Right lobe of liver (tissue), 4 donors: ENCODE results near the gene NPHS1.

Source experiments
- CTCF ChIP-seq, 4 donors: fragments of 200-600 bp in 3 of 4; fragments of 450-650 bp in 1 of 4; IDR thresholded peaks; one replicate each; pipeline versions ENCODE4 v1.5.1 to v1.8.0; 2016 to 2022; ENCODE audit warnings: antibody characterized with exemption in 4 of 4, mild to moderate bottlenecking in 2 of 4
- POLR2A ChIP-seq: fragments of 450-650 bp; IDR thresholded peaks from one replicate; pipeline ENCODE4 v1.6.1; 2017; ENCODE audit warnings: antibody characterized with exemption, mild to moderate bottlenecking
- donor health status: DM: no; HTN: no; CAD: no.
- donor health status: DM: no; HTN: no; CAD: no.
- donor health status: DM: no; HTN: yes; CAD: no.

- TF ChIP-seq CTCF (IDR thresholded peaks at IDR 0.05) (no peak), POLR2A (no peak)
Observed at GRCh38 chr19:35868823-35869326, 16.6 kb upstream of the NPHS1 start.
